Hindlimb muscle (tissue), 1 donor: ENCODE data around the gene NEURL4. TPM values are rescaled to one million over a fixed set of nuclear protein-coding genes. Genes with fewer than 3 reads are reported as not detected.

Experiments
- DNase-seq: peaks from one replicate; pipeline ENCODE4 v3.0.0-alpha.2; 2013
- polyA plus RNA-seq: library from polyadenylated mRNA; unstranded; fragments of 120-200 nt; gene quantifications from one replicate; pipeline ENCODE4 v1.2.1, GENCODE V29; 2013; ENCODE audit not compliant: insufficient read length

The NEURL4 gene
- polyA plus RNA-seq, 1 donor: 23.9 TPM

- no peak for DNase-seq
These were observed 62.4 kb downstream of the NEURL4 start for GRCh38 chr17:7266784-7267183.

Other genes with a start within 250 kb of the NEURL4 start
- gene CLEC10A, start 249.1 kb downstream of the NEURL4 start, polyA plus RNA-seq: 1.7 TPM
- gene ASGR2, start 214.5 kb downstream of the NEURL4 start, polyA plus RNA-seq: 0.36 TPM
- gene ASGR1, start 150.0 kb downstream of the NEURL4 start, polyA plus RNA-seq: 1.8 TPM
- 18.6 TPM for gene DLG4, start 109.5 kb downstream of the NEURL4 start, polyA plus RNA-seq
- 260 TPM for gene ACADVL, start 109.4 kb downstream of the NEURL4 start, polyA plus RNA-seq
- gene DVL2, start 94.8 kb downstream of the NEURL4 start, polyA plus RNA-seq: 40.6 TPM
- 34.4 TPM for gene PHF23, start 89.9 kb downstream of the NEURL4 start, polyA plus RNA-seq
- gene GABARAP, start 86.9 kb downstream of the NEURL4 start, polyA plus RNA-seq: 269 TPM
- gene CTDNEP1, start 77.6 kb downstream of the NEURL4 start, polyA plus RNA-seq: 184 TPM
- 46.1 TPM for gene ELP5, start 77.1 kb downstream of the NEURL4 start, polyA plus RNA-seq
- 1.6 TPM for gene CLDN7, start 66.9 kb downstream of the NEURL4 start, polyA plus RNA-seq
- gene SLC2A4, start 47.6 kb downstream of the NEURL4 start, polyA plus RNA-seq: 42.0 TPM
- gene YBX2, start 34.7 kb downstream of the NEURL4 start, polyA plus RNA-seq: 3.6 TPM
- 295 TPM for gene EIF5A, start 21.7 kb downstream of the NEURL4 start, polyA plus RNA-seq
- 68.4 TPM for gene GPS2, start 14.0 kb downstream of the NEURL4 start, polyA plus RNA-seq
- gene ACAP1, start 7.2 kb upstream of the NEURL4 start, polyA plus RNA-seq: 13.6 TPM
- 8.9 TPM for gene KCTD11, start 22.8 kb upstream of the NEURL4 start, polyA plus RNA-seq
- not detected for gene TMEM95, start 25.8 kb upstream of the NEURL4 start, polyA plus RNA-seq
- 0.66 TPM for gene TNK1, start 51.8 kb upstream of the NEURL4 start, polyA plus RNA-seq
- 31.1 TPM for gene PLSCR3, start 65.2 kb upstream of the NEURL4 start, polyA plus RNA-seq
- gene TMEM256, start 74.8 kb upstream of the NEURL4 start, polyA plus RNA-seq: 52.9 TPM
- 31.4 TPM for gene NLGN2, start 78.5 kb upstream of the NEURL4 start, polyA plus RNA-seq
- gene SPEM1, start 91.0 kb upstream of the NEURL4 start, polyA plus RNA-seq: not detected
- not detected for gene SPEM2, start 96.3 kb upstream of the NEURL4 start, polyA plus RNA-seq
- gene SPEM3, start 99.5 kb upstream of the NEURL4 start, polyA plus RNA-seq: not detected
- 1.5 TPM for gene TMEM102, start 106.1 kb upstream of the NEURL4 start, polyA plus RNA-seq
- 2.6 TPM for gene FGF11, start 110.2 kb upstream of the NEURL4 start, polyA plus RNA-seq
- gene CHRNB1, start 115.7 kb upstream of the NEURL4 start, polyA plus RNA-seq: 86.6 TPM
- 27.5 TPM for gene ZBTB4, start 150.3 kb upstream of the NEURL4 start, polyA plus RNA-seq
- 0.13 TPM for gene SLC35G6, start 152.1 kb upstream of the NEURL4 start, polyA plus RNA-seq
- gene POLR2A, start 155.0 kb upstream of the NEURL4 start, polyA plus RNA-seq: 70.0 TPM
- 32.4 TPM for gene TNFSF12, start 219.7 kb upstream of the NEURL4 start, polyA plus RNA-seq
- gene TNFSF13, start 229.4 kb upstream of the NEURL4 start, polyA plus RNA-seq: 4.0 TPM
- 34.1 TPM for gene SENP3, start 232.6 kb upstream of the NEURL4 start, polyA plus RNA-seq